Astrocyte (in vitro differentiated cells and primary cell): ENCODE measurements around the gene XRCC5.

Experiments
- EZH2 ChIP-seq: IDR thresholded peaks from 2 replicates; pipeline ENCODE4 v1.6.1; 2012; ENCODE audit warnings: mild to moderate bottlenecking, low read length, inconsistent platforms; ENCODE audit not compliant: insufficient read depth
- TF ChIP-seq, protein P1 (sequence below): IDR thresholded peaks from 2 replicates; pipeline ENCODE4 v1.5.1; 2011; ENCODE audit warnings: low read depth, mild to moderate bottlenecking, inconsistent platforms, low read length, moderate library complexity; ENCODE audit not compliant: insufficient read depth

DNA sequence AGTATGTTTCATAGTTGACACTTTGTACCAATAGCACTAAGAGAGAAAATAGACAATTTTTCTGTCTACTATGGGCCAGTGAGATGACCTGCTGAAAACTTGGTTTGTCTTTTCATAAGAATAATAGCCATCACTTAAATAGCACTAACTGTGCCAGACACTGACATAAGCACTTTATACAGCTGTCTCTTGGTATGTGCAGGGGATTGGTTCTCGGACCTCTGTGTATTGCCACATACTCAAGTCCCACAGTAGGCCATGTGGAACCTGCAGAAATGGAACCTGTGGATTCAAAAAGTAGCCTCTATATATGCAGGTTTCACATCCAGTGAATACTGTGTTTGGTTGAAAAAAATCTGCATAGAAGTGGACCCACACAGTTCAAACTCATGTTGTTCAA, 126.7 kb downstream of the XRCC5 start:
- TF ChIP-seq, protein P1, sequence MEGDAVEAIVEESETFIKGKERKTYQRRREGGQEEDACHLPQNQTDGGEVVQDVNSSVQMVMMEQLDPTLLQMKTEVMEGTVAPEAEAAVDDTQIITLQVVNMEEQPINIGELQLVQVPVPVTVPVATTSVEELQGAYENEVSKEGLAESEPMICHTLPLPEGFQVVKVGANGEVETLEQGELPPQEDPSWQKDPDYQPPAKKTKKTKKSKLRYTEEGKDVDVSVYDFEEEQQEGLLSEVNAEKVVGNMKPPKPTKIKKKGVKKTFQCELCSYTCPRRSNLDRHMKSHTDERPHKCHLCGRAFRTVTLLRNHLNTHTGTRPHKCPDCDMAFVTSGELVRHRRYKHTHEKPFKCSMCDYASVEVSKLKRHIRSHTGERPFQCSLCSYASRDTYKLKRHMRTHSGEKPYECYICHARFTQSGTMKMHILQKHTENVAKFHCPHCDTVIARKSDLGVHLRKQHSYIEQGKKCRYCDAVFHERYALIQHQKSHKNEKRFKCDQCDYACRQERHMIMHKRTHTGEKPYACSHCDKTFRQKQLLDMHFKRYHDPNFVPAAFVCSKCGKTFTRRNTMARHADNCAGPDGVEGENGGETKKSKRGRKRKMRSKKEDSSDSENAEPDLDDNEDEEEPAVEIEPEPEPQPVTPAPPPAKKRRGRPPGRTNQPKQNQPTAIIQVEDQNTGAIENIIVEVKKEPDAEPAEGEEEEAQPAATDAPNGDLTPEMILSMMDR: no peak
- no peak for TF ChIP-seq EZH2
